WI38 (cell line): ENCODE results near the gene CALU.

Experiments used
- H3K4me3 ChIP-seq: 2 replicates; pipeline ENCODE4 v1.5.1; 2011; ENCODE audit warnings: low read depth, mild to moderate bottlenecking, control low read depth, low read length
- CTCF ChIP-seq: IDR thresholded peaks from 2 replicates; pipeline ENCODE4 v1.5.1; 2012; ENCODE audit warnings: low read depth, mild to moderate bottlenecking, control low read depth, low read length

The CALU gene

GRCh38 chr7:128777156-128778123, 38.3 kb downstream of the CALU start:
- H3K4me3 ChIP-seq: no peak overlapping the region
- TF ChIP-seq CTCF: no peak

GRCh38 chr7:128778946-128779345, 39.8 kb downstream of the CALU start:
- H3K4me3 ChIP-seq: no peak overlapping the region
- no peak for TF ChIP-seq CTCF

GRCh38 chr7:128781126-128781525, 42.0 kb downstream of the CALU start:
- no peak for TF ChIP-seq CTCF
- H3K4me3 ChIP-seq: no peak overlapping the region

- H3K4me3 ChIP-seq: no peak overlapping the region
- TF ChIP-seq CTCF: no peak
Observed at GRCh38 chr7:128781851-128782250, 42.7 kb downstream of the CALU start.

- H3K4me3 ChIP-seq: no peak overlapping the region
- TF ChIP-seq CTCF: no peak
Observed at GRCh38 chr7:128783143-128783861, 44.1 kb downstream of the CALU start.

- no peak for TF ChIP-seq CTCF
- no peak overlapping the region for H3K4me3 ChIP-seq
Observed at GRCh38 chr7:128785738-128786137, 46.6 kb downstream of the CALU start.
